AG08396 (cell line): Measurements from ENCODE around the gene RPS6KA5.
A peak's percentile ranks its signal among the peaks of the same experiment; 100 is the strongest.
"Not testable (repeated sequence)": the region's sequence is repeated elsewhere in the genome, so short reads cannot be mapped to it uniquely, and the experiment has no call there.

Source experiments
- DNase-seq: peaks from one replicate; pipeline ENCODE4 v3.0.0; 2012; ENCODE audit warnings: low spot score, mixed read lengths

Gene RPS6KA5

GRCh38 chr14:91065266-91065665 is 4.8 kb upstream of the RPS6KA5 start:
- no peak for DNase-seq

DNA sequence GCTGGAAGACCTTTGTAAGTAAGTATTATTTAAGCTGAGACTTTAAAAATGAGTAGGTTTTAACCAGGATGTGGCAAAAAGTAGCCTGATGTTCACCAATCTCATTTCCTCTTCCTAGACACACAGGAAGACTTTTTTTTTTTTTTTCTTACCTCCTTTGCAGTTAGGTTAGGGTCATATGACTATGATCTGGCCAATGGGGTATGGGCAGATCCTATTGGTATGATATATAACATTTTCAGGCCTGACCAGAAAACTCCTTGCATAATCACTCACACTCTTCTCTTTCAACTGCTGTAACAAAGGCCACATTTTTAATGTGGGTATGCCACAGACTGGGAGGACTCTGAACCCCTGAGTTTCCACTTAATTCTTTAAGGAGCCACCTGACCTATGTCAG is 2.7 kb upstream of the RPS6KA5 start:
- no peak for DNase-seq

DNA sequence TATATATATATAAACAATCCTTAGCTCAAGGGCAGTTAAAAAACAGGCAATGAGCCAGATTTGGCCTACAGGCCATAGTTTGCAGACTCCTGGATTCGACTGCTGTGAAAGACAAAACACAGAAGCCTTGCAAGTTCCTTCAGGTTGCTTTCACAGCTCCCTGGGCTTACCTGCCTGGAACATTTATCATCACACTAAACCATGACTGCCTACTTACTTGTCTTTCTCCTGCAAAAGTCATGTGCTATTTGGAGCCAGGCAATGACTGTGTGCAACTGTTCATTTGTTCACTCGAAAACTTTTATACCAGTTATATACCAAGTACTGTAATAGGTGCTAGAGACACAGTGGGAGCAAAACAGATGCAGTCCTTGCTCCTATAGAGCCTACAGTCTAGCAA is 2.2 kb upstream of the RPS6KA5 start:
- no peak for DNase-seq

DNA sequence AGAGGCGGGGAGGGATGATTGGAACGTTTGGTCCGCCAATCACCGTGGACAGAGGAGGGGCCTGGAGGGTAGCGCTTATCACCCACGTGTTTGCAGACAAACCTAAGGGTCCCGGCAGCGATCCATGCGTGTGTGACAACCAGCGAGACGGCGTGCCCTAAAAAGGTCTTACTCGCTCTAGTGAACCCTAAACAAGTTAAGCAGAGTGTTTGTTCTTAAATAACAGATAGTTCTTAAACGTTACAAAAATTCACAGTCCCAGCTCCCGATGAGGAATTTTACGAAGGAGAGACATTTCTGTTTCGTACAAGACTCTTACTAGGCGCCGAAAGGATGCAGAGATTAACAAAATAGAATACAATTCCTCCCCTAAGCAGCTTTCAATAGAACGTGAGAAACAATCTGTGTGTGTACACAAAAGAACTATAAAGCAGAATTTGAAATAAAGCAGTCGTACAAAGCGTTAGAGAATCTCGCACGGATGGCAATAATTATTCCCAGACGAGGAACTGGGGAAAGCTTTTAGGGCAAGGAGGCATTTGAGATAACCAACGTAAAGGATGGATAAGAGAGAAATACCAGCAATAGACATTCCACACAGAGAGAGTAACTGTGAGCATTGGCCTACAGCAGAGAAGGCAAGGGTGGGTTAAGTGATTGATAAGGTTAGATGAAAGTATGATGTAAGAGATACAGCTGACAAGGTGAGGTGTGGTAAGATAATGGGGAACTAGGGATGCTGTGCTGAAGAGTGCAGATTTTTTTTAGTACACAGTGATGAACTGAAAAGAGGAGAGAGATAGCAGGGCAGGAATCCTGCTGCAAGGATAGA is 831 bp upstream of the RPS6KA5 start:
- DNase-seq: no peak

DNA sequence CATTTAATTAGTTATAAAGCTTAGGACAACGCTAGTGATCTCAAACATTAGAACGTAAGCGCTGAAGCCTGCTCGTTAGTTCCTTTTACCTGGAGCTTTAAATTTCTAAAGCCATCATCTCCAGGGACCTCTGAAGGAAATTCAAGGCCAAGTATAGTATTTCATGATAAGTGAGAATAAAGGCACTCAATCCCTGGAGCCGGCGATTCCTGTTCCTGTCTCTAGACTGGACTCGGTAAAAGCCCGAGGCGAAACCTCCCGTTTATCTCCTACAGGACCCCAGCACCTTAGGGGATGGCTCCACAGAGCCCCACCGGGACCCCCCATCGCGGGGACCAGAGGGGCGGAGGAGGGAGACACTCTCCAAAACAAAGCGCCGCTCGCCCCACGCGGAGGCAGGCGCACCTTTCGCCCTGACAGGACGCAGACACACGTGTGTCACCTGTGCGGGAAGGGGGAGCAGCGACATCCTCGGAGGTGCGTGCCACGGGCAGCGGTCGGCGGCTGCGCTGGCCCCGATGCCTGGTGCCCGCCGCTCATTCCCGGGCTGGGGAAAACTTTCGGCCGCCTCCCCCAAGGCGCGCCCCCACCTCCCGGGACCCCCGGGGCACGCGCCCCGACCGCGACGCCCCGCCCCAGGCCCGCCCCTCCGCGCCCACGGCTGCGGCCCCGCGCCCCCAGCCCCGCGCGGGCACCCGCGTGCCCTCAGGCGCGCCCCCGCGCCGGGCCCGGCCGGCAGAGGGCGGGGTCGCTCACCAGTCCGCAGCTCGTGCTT is 678 bp downstream of the RPS6KA5 start:
- DNase-seq: peak; percentile 72

DNA sequence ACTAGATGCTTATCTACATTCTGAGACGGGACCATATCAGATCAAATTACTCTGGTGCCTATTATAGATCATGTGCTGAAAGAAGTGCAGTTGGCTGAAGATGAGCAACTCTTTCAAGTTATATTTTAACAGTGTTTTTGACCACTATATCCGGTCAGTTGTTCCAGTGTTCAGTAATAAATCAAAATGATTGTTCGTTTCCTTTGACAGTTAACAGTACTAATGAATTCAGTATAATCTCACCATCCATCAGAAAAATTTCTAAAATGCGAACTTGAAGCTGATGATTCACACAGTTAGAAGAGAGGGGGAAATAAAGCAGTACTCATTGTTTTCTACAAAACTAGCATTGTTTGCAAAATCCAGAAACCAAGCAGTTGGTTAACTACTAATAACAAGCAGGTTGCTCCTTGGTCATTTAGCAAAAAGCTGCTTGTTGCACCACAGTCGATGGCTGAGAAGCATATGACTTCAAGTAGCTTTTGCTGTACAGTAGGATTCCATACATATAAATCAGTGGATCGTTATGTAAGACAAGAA is 2.3 kb downstream of the RPS6KA5 start:
- DNase-seq: no peak

- no peak for DNase-seq
Measured at GRCh38 chr14:91056361-91056760, 4.1 kb downstream of the RPS6KA5 start.

- no peak for DNase-seq
Measured at GRCh38 chr14:91055016-91055415, 5.4 kb downstream of the RPS6KA5 start.

GRCh38 chr14:91048676-91049075 is 11.8 kb downstream of the RPS6KA5 start:
- no peak for DNase-seq

DNA sequence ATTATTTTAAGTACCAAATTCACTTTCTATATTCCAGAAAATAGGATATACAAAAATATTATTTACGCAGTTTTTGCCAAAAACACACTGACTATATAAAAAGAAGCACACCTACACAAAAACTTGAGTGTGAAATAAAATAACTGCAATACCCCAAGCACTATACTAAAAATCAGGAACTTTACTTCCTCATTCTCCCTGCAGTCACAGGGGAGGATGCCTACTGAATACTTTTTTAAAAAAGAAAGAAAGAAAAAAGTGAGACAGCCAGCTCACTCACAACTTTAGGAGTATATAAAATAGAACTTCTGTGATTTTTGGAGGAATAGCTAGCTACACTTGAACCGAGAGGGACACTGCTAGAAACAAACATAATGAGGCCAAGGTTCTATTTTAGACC is 12.2 kb downstream of the RPS6KA5 start:
- DNase-seq: no peak

DNA sequence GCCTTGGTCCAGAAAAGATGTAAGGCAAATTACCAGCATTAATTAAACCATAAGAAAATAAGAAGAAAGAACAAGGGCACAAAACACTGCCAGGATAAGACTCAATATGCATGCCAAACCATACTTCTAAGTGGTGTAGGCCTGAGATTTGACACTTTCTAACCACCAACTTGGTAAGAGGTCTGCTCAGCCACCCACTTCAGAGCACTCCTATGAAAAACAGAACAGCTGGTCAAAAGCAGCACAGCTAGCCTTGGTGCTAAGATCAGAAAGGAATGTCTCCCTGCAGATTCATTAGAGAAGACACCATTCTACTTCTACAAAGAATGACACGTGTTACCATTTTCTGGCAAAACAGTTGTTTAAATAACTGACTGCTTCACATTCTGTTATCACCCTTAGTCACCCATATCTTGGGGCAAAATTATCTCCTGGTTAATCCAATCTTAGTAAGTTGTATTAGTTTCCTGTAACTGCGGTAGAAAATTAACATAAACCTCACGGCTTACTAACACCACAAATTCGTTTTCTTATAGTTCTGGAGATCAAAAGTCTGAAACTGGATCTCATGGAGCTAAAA is 13.2 kb downstream of the RPS6KA5 start:
- DNase-seq: no peak

DNA sequence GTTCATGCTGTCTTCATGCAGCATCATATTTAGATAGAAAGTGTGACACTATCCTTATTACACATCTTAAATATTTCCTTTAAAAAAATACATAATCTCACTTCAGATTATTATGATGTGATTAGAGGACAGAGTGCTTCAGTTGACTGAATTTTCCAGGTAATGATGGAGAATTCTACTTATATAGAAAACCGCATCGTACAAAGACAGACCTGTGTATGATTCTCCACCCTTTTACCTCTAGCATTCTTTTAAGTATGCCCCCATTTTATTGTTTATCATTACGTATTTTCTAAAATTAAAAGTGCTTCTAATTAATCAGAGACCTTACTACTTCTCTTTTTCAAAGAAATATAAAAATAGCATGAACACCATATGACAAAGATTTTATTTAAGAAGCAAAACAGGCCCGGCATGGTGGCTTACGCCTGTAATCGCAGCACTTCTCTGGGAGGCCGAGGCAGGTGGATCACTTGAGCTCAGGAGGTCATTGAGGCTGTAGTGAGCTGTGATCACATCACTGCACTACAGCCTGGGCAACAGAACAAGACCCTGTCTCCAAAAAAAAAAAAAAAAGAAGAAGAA is 13.9 kb downstream of the RPS6KA5 start:
- DNase-seq: no peak

GRCh38 chr14:91041450-91041849 is 19.0 kb downstream of the RPS6KA5 start:
- DNase-seq: no peak

DNA sequence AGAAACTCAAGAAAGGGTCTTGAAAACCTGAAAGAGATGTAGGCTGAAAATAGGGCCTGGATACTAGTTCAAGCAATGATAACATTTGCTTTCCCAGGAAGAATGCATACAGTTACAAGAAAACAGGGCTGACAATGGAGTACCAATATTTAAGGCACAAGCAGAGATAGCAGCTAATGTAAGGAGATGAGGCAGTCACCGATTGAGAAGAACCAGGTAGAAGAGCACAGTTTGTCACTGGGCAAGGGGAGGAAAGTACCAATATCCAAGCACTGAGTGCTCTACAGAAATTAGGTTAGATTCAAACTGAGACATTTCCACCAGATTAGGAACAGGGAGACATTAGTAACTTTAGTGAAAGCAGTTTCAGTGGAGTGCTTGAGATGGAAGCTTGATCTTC is 19.9 kb downstream of the RPS6KA5 start:
- no peak for DNase-seq

DNA sequence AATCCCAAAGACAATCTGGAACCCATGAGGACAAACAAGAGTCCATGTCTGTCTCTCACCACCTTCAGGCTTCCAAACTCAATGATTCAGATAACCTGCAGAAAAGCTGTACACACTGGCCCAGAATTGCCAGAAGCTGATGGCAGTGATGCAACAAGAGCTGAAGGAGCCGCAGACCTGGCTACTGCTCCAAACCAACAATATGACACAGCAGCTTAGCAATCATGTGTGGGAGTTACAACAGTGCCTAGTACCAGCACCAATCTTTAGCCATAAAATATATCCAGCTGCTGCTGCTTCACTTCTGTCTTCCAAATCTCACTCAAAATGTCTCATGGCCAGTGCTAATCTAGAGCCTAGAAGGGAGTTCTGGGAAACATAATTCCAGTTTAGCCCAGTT is 22.0 kb downstream of the RPS6KA5 start:
- DNase-seq: no peak

- DNase-seq: no peak
Measured at GRCh38 chr14:91036741-91037469, 23.5 kb downstream of the RPS6KA5 start.

- no peak for DNase-seq
Measured at GRCh38 chr14:91035855-91036254, 24.6 kb downstream of the RPS6KA5 start.

DNA sequence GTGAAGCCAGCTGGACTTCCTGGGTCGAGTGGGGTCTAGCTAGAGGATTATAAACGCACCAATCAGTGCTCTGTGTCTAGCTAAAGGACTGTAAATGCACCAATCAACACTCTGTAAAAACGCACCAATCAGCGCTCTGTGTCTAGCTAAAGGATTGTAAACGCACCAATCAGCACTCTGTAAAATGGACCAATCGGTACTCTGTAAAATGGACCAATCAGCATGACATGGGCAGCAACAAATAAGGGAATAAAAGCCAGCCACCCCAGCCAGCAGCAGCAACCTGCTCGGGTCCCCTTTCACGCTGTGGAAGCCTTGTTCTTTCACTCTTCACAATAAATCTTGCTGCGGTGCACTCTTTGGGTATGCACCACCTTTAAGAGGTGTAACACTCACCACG is 26.1 kb downstream of the RPS6KA5 start:
- not testable (repeated sequence) for DNase-seq

DNA sequence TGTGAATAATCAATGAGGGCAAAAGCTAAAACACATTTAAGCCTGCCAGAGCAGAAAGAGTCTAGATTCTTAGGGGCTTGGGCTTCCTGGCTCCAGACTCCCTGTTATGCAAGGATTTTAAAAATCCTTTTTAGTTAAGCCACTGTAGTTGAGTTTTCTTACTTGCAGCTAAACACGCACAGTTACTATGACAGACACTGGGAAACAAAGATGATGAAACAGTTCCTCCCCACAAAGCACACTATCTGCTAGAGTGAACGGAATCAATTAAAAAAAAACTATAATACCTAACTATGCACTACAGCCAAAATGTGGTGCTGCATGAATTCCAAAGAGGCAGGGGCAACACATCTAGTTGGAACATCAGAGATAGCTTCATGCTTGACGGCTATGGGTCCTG is 28.2 kb downstream of the RPS6KA5 start:
- DNase-seq: no peak

DNA sequence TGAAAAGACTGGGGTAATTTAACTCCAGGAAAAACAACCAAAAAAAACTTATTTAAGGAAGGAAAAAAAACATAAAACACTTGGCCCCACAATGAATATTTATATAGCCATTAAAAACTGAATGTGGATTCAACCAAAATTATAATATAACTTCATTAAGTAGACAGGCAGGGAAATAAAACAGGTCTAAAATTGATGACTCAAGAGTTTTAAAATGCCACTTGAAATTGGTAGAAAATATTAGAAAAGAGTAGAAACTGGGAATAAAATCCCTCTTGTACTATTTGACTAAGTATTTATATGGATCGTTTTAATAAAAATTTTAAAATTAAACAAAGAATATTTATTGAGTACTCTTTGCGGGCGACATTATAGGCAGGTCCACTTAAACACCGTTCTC is 28.8 kb downstream of the RPS6KA5 start:
- no peak for DNase-seq

DNA sequence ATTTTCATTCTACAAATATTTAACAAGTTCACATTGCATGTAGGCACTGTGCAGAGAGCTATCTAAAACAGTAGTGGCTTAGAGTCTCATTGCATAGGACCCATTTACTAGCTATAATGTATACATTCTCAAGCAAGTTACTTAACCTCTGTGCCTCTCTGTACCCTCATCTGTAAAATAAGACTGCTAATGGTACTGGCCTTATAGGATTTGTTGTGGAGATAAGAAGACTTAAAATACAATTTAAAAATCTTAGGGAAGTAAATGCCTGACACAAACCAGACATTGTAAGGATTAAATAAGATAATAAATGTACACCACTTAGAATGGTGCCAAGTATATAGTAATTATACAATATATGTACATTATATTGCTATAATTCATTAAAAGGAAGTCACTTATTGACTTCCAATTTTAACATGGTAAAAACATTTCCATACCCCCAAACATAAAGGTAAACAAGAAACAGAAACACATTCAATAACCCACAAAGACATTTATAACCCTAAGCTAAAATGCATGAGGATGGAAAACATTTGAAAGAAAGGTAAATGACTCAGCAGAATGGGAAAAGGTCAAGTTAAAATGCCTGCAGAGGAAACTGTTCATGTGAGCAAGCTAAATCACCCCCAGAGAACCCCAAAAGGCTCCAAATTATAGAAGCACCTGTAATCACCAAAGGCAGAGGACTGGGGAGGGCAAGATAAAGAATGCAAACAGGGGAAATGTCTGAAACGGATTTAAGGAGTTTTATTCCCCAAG is 30.8 kb downstream of the RPS6KA5 start:
- no peak for DNase-seq
